Measurements from ENCODE around the gene GPR152.
"Not testable (repeated sequence)": the region's sequence is repeated elsewhere in the genome, so short reads cannot be mapped to it uniquely, and the experiment has no call there.

Gene GPR152

DNA sequence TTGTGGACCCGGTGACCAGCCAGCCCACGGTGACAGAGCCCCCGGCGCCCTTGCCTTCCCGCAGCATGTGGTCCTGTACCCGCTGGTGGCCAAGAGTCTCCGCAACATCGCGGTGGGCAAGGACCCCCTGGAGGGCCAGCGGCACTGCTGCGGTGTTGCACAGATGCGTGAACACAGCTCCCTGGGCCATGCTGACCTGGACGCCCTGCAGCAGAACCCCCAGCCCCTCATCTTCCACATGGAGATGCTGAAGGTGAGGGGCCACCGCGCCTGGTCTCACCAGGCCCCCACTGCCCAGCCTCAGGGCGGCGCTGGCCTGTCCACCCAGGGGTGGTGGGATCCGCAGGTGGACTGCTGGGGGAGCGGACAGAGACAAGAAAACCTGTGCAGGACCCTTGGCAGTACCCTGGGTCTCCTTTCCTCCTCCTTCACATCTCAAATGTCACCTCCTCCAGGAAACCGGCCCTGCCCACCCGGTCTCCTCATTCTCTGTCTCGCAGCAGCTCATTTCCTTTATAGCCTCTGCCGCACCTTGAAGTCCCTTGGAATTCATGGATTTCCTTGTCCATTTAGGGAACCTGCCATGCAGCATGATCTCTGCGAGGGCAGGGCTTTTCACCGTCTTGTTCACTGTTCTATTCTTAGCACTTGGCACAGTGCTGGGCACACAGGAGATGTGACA lies 36.8 kb upstream of the GPR152 start:
- no peak for DNase-seq

DNA sequence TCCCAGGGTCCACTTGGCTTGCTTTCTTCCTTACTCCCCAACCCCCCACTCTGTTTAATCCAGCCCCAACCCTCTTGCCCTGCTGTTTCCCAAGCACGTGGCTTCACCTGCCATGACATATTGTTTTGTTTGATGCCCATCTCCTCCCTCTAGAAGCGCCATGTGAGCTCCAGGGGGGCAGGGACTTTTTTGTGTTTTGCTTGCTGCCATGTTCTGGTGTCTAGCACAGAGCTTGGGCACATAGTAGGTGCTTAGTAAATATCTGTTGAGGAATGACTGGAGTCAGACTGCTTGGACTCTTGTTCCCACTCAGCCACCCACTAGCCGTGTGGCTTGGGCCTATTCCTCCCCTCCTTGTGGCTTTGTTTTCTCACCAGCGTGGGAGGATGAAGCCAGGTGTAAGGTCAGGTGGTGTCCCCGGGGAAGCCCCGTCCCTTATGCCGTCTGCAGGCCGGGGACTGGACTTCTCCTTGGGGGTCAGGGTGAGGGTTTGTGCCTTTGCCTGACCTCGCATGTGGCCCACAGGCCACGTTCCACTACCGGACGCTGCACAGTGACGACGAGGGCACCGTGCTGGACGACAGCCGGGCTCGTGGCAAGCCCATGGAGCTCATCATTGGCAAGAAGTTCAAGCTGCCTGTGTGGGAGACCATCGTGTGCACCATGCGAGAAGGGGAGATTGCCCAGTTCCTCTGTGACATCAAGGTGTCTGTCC lies 34.1 kb upstream of the GPR152 start:
- peak in 1 of 2 donors; percentile 45 for DNase-seq

DNA sequence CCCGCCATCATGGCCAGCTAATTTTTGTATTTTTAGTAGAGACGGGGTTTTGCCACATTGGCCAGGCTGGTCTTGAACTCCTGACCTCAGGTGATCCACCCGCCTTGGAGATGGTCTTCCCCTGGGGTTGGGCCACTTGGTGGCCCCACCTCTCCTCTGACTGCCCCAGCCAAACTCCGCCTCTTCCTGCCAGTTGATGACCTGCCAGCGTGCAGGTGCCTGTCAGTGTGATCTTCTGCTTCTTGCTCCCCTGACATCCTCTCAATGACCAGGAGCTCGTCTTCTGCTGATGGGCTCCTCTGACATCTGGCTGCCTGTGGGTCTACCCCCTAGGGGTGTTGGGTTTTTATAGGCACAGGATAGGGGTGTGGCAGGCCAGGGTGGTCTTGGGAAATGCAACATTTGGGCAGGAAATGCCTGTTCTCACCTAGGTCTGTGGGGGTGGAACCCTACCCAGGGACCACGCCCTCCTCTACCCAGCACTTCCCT lies 33.4 kb upstream of the GPR152 start:
- DNase-seq = peak; percentile 57 to 81

- DNase-seq = peak; percentile 58 to 70
Observed at GRCh38 chr11:67484847-67485311, 32.4 kb upstream of the GPR152 start.

GRCh38 chr11:67483831-67484665 lies 31.5 kb upstream of the GPR152 start:
- DNase-seq = peak in 1 of 2 donors; percentile 69

DNA sequence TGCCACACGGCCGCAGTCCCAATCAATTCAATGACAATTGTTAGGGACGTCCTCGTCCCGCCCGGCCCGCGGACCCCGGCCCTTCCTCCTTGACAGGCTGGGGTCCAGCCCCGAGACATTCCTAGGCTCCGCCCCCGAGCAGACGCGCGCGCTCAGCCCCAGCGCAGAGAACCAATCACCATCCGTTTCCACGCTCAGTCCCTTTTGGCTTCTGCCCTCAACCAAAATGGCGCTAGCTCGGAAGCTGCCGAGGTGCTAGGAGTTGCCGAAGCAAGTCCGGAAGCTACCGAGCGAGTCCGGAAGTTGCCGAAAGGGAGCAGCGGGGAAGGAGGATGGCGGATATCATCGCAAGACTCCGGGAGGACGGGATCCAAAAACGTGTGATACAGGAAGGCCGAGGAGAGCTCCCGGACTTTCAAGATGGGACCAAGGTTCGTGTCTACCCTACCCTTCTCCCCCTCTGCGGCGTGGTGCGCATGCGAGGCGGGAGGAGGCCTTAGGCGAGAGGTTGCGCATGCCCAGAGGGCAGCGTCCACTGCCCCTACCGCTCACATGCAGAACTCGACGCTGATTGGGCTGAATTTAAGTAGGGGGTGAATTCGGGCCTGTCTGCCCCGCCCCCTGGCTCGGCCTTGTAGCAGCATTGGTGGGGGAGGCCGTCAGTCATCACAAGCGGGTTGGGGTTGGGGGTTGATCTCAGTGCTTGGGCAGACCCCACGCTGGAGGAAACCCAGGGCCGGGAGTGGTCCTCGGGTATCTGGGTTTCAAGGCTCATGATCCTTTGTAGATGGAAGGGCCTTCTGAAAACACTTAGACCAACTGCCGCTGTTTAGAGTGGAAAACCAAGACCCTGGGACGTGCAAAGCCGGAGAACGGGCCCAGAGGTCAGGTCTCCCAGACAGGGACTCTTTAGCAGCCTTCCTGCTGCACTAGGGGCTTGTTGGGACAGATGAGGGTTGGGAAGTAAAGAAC lies 30.6 kb upstream of the GPR152 start, which contains the start of gene AIP:
AIP (plus strand) TSS at position 200 of the 972 bp plus-strand sequence; CDS start at position 333, 133 bp downstream.
- peak; percentile 97 to 98 for DNase-seq

DNA sequence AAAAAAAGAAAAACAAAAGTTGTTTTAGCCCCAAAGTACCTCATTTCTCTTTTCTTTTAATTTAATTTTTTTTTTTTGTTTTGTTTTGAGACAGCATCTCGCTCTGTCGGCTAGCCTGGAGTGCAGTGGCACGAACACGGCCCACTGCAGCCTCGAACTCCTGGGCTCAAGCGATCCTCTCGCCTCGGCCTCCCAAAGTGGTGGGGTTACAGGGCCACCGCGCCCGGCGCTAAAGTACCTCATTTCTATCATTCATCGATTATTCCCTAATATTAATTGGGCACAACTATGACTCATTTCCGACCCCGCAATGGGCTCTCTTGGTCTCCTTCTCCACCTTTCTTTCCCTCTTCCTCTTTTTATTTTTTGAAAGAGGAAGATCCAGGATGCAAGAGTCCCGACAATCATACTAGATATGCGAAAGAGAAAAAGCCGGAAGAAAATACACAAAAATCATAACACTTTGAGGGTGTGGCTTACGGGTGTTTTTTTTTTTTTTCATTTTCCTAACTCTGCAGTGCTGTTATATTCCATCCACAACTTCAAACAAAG lies 29.8 kb upstream of the GPR152 start:
- DNase-seq = no peak

- not testable (repeated sequence) for DNase-seq
Observed at GRCh38 chr11:67477344-67478050, 25.0 kb upstream of the GPR152 start.

- DNase-seq = not testable (repeated sequence)
Observed at GRCh38 chr11:67476692-67477091, 24.2 kb upstream of the GPR152 start.

DNA sequence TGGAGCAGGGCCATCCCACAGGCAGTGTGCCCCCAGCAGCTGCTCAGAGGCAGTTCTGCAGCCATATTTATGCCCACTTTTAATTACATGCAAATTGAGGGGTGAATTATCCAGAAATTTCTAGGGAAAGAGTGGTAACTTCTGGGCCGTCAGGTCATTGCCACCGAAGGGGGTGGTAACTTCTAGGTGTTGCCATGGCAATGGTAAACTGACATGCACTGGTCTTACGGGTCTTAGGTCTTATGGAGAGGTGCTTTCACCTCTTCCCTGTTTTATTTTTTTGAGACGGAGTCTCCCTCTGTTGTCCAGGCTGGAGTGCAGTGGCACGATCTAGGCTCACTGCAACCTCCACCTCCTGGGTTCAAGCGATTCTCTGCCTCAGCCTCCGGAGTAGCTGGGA lies 20.4 kb upstream of the GPR152 start:
- DNase-seq = no peak

DNA sequence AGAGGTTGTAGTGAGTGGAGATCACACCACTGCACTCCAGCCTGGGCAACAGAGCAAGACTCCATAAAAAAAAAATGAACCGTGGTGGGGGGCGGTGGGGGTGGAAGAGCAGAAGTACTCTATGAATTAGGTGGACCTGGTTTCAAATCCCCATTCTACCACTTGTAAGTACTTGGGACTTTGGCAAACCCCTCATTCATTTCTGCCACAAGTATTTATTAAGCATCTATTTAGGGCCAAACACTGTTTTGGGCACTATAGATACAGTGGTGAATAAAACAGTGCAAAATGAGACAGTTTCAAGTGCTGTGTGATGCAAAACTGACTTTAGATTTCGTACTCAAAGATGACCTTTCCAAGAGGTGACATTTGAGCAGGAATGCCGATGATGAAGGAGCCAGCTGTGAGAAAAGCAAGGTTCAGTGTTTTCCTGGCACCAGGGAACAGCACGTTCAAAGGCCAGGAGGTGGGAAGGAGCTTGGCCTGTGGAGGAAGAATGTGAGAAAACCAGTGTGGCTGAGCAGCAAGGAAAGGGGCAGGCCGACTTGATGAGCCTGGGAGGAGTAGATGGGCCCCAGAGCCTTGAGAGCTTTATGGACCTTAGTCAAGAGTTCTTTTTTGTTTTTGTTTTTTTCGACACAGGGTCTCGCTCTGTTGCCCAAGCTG lies 17.9 kb upstream of the GPR152 start:
- no peak for DNase-seq

- DNase-seq = no peak
Observed at GRCh38 chr11:67469508-67469811, 16.9 kb upstream of the GPR152 start.

DNA sequence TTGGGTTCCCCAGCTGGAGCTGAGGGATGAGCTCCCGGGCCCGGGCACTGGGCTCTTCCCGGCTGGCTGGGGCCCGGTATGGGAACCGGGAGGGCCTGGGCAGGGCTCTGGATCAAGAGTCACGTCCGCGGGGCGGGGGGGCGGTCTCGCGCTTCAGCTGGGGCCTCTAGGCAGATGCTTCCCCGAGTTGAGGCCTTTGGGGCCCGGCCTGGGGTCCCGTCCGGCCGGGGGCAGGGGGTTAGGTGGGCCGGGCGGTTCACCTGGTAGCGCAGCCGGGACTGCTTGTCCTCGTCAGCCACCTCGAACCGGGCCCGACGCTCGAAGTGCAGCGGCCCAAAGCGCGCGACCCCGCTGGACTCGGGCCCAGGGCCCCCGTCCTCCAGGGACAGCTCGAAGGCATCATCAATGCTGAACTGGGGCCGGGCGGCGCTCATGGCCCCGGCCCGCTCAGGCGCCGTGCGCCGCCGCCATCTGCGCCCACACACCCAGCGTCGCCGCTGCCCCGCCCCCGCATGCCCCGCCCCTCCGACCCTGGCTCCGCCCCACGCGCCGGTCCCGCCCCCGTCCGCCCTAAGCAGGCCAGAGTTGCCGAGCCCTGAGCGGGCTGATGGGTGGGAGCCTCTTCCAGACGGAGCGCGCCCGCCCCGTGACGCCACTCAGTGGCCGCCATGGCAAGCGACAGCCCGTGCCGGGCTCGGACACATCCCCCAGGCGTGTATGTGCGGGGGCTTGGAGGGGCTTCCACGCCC lies 16.4 kb upstream of the GPR152 start, which contains the start of gene TMEM134:
TMEM134 (minus strand) TSS at position 493 of the 749 bp plus-strand sequence; CDS start at position 434, 59 bp downstream.
- peak; percentile 93 to 94 for DNase-seq

DNA sequence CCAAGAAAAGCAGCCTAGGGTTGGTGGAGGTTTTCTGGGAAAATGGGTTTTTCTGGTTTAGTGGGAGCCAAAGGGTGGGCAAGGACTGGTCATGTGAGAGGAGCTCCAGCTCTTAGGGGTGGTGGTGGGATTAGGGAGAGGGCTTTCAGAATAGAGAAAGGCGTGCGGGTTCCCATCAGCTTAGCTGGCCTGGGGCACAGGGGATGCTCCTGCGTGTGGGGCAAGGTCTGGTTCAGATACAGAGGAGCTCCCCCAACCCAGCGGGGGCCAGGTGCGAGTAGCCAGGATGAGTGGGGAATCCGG lies 15.9 kb upstream of the GPR152 start:
- no peak for DNase-seq

- DNase-seq = no peak
Observed at GRCh38 chr11:67468056-67468455, 15.5 kb upstream of the GPR152 start.

DNA sequence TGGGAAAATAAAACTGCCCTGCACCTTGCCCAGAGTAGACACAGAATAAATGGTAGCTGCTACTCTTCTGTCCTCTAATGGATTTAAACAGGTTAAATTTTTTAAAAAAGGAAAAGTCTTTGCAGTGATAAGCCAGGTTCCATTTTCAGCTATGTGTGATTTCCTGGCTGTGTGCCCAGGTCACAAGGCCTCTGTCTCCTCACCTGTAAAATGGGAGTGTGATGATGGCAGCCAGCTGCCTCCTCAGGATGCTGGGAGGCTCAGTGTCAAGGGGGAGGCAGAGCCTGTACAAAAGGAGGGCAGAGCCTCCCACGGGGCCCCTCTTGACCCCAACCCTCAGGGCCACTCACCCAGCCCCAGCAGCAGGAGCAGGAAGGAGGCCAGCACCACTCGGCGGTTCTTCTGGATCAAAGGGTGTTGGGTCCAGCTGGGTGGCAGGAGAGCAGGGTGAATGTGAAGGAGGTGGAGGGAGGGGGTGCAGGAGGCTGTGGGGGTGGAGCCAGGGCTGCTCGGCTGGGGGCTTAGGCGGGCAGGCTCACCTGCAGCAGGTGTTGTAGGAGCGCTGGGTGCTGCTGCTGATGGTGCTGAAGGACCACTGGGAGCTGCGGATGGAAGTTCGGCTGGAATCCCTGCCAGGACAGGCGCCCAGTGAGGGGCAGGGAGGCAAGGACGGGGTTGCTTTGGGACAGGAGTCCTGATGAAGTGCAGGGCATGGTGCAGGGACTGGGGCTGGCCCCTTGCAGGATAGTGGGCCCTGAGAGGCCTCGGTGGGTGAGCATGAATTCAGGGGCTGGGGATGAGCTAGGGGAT lies 14.6 kb upstream of the GPR152 start:
- no peak for DNase-seq

- no peak for DNase-seq
Observed at GRCh38 chr11:67466367-67466766, 13.8 kb upstream of the GPR152 start.

DNA sequence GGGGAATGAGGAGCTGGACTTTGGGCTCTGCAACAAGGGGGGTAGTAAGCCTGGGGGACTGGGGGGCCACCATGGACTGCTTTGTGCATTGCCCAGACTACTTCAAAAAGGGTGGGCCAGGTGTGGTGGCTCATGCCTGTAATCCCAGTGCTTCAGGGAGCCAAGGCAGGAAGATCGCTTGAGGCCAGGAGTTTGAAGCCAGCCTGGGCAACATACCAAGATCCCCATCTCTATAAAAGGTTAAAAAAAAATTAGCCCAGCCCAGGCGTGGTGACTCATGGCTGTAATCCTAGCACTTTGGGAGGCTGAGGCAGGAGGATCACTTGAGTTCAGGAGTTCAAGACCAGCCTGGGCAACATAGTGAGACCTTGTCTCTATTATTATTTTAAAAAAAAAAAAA lies 13.0 kb upstream of the GPR152 start:
- not testable (repeated sequence) for DNase-seq

DNA sequence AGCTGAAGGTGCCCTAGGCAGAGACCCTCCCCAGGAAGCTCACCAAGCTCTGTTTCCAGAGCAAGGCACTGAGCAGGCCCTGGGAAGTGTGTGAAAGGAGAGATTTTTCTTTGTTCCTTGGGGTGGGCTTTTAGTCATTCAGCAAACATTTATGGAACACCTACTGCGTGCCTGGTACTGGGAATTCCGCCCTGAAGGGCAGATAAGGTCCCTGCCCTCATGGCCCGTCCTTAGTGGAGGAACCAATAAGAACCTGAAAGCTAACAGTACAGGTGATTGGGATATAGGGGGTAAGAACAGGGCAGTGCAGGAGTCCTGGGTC lies 12.6 kb upstream of the GPR152 start:
- DNase-seq = no peak

All from CD4-positive, alpha-beta T cell treated with Interferon alpha-2 for 1 hour (primary cell).